Testis (tissue), 3 donors: Measurements from ENCODE around the gene PLEKHG5. TPM values are rescaled to one million over a fixed set of nuclear protein-coding genes. Genes with fewer than 3 reads are reported as not detected.
A peak's percentile ranks its signal among the peaks of the same experiment; 100 is the strongest.

Source experiments
- DNase-seq: peaks from one replicate; pipeline ENCODE4 v3.0.0-alpha.2; 2019
- H3K27ac ChIP-seq, 2 donors: fragments of 200-600 bp; sonication (generic); one replicate each; pipeline ENCODE4 v1.5.1; 2019
- H3K27me3 ChIP-seq: fragments of 200-600 bp; sonication (generic); one replicate; pipeline ENCODE4 v1.5.1; 2019
- H3K36me3 ChIP-seq: fragments of 200-600 bp; sonication (generic); one replicate; pipeline ENCODE4 v1.5.1; 2017; ENCODE audit warnings: low read depth; ENCODE audit errors: missing control alignments
- H3K4me1 ChIP-seq: fragments of 200-600 bp; sonication (generic); one replicate; pipeline ENCODE4 v1.5.1; 2019
- H3K4me3 ChIP-seq, 2 donors: fragments of 200-600 bp; sonication (generic); one replicate each; pipeline ENCODE4 v1.5.1; 2017 to 2019
- H3K9me3 ChIP-seq: fragments of 200-600 bp; sonication (generic); one replicate; pipeline ENCODE4 v1.5.1; 2017
- CTCF ChIP-seq, 3 experiments: fragments of 450-650 bp in 2 of 3; fragments of 200-600 bp in 1 of 3; sonication (generic) in 1 of 3; IDR thresholded peaks; one replicate each; pipeline ENCODE4 v1.5.1; 2016 to 2019; ENCODE audit warnings: antibody characterized with exemption in 3 of 3, mild to moderate bottlenecking in 2 of 3, moderate library complexity in 1 of 3
- POLR2A ChIP-seq: fragments of 450-650 bp; IDR thresholded peaks from one replicate; pipeline ENCODE4 v1.6.1; 2017; ENCODE audit warnings: antibody characterized with exemption, mild to moderate bottlenecking, moderate library complexity
- WGBS, 2 donors: methylation state at CpG; one replicate each; pipeline ENCODE4 v1.1.5; 2018; 5-methylcytosine and 5-hydroxymethylcytosine counted together
- intact Hi-C: fragments of 100-400 bp; cut with DNase I; formaldehyde crosslinking; loops from one replicate; pipeline ENCODE4 v1.15.1; 2023; ENCODE audit warnings: low total_unique reads
- polyA plus RNA-seq: library from polyadenylated mRNA; stranded (reverse); fragments of 350-450 nt; fragmentation: Illumina TruSeq; extraction: RNeasy Lipid Tissue Mini Kit (QIAGEN cat#74804); gene quantifications from one replicate; pipeline ENCODE4 v1.2.3, GENCODE V29; 2014; ENCODE audit warnings: low read depth, low replicate concordance; ENCODE audit not compliant: insufficient read depth
- total RNA-seq, 2 donors: library from RNA; depleted of rRNA; stranded (reverse); fragments of >200 nt; gene quantifications; one replicate each; pipeline ENCODE4 v1.2.3, GENCODE V29; 2016

The PLEKHG5 gene
- total and polyA plus RNA-seq, 3 donors from 2014 or later, result 8.1 to 16.4 (median 13.7) TPM

GRCh38 chr1:6420454-6421042 is 70.9 kb downstream of the PLEKHG5 start:
- H3K4me3 ChIP-seq, result peak overlapping the region; percentile 34 to 50

GRCh38 chr1:6419804-6420453 is 71.5 kb downstream of the PLEKHG5 start, which contains the start of gene HES2:
Gene HES2 (minus strand): TSS chr1:6419919. CDS start chr1:6419820, 99 bp downstream.
- peak; percentile 32 for DNase-seq
- Histone ChIP-seq H3K27ac (no peak within 1 kb of the TSS), H3K4me3 (peak within 1 kb of the TSS; percentile 34 to 50), H3K36me3 (no peaks in the 10 kb centered on the region), H3K27me3 (no peaks in the 10 kb centered on the region), H3K4me1 (peaks cover 28% of the 10 kb centered on the region), H3K9me3 (no peaks in the 10 kb centered on the region)
- TF ChIP-seq POLR2A (no peak), CTCF (IDR thresholded peaks at IDR 0.05) (no peak)
- intact Hi-C loops, result no loop called here
- 1 to 2% methylated on average over 13 to 59 of the region's 62 CpGs for WGBS, 2 donors

More at GRCh38 chr1:6420454-6421042, 70.9 kb downstream of the PLEKHG5 start:
- Histone ChIP-seq H3K9me3 (no peaks in the 10 kb centered on the region), H3K4me1 (peaks cover 28% of the 10 kb centered on the region), H3K27me3 (no peaks in the 10 kb centered on the region), H3K27ac (no peak overlapping the region), H3K36me3 (no peaks in the 10 kb centered on the region)
- TF ChIP-seq CTCF (IDR thresholded peaks at IDR 0.05) (no peak), POLR2A (no peak)
- DNase-seq, result no peak
- WGBS, 2 donors, result 10 to 20% methylated on average over 4 to 42 of the region's 44 CpGs
- intact Hi-C loops, result no loop called here

- no peak for DNase-seq
- intact Hi-C loops, result no loop called here
- 2 to 3% methylated on average over 6 to 26 of the region's 48 CpGs for WGBS, 2 donors
- Histone ChIP-seq H3K27ac (no peak overlapping the region), H3K4me1 (peaks cover 28% of the 10 kb centered on the region), H3K9me3 (no peaks in the 10 kb centered on the region), H3K27me3 (no peaks in the 10 kb centered on the region), H3K4me3 (peak overlapping the region; percentile 34 to 50), H3K36me3 (no peaks in the 10 kb centered on the region)
- TF ChIP-seq CTCF (IDR thresholded peaks at IDR 0.05) (no peak), POLR2A (no peak)
Measured at GRCh38 chr1:6419397-6419803, 72.1 kb downstream of the PLEKHG5 start.

GRCh38 chr1:6418668-6419396 is 72.6 kb downstream of the PLEKHG5 start:
- DNase-seq, result no peak
- Histone ChIP-seq H3K36me3 (no peaks in the 10 kb centered on the region), H3K27ac (no peak overlapping the region), H3K27me3 (no peaks in the 10 kb centered on the region), H3K4me1 (peaks cover 25% of the 10 kb centered on the region), H3K4me3 (peak overlapping the region; percentile 34 to 50), H3K9me3 (no peaks in the 10 kb centered on the region)
- no peak for TF ChIP-seq CTCF (IDR thresholded peaks at IDR 0.05)
- no peak for TF ChIP-seq POLR2A
- 0 to 6% methylated on average over 2 to 68 of the region's 69 CpGs for WGBS, 2 donors
- intact Hi-C loops, result no loop called here
